ENCODE measurements around the gene IFNGR1. TPM values are rescaled to one million over a fixed set of nuclear protein-coding genes. Genes with fewer than 3 reads are reported as not detected.

IFNGR1 gene
- total RNA-seq, 1 experiment from 2014 or later = 27.1 TPM

DNA sequence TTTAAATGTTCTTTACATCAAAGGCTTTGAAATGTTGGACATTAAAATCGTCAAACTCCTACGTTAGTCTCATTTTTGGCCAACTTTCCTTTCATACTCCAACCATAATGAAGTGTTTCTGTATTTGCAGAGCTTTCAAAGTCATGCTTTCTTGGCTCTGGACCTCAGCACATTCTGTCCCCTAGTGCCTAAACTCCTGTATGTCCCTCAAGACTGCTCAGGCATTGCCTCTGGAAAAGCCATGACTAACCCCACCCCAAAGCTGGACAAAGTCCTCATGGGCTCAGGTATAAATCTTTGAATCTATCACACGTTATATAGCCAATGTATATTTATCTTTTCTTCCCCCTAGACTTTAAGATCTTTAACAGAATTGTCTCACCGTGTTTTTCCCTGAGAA lies 18.9 kb downstream of the IFNGR1 start:
- RAD21 ChIA-PET (ENCODE audit: low non-redundant PET in 1 of 2, low total read pairs in 2 of 2, uncharacterized antibody in 2 of 2, unreplicated experiment in 2 of 2) = no interaction called here
- no peaks in the 10 kb centered on the region for H3K27me3 ChIP-seq (ENCODE audit: insufficient read depth, low read length)
- no peaks in the 10 kb centered on the region for H4K20me1 ChIP-seq (ENCODE audit: insufficient read depth)
- no peak overlapping the region for H3K27ac ChIP-seq (ENCODE audit: low read depth, low read length)
- CTCF ChIA-PET = no interaction called here
- H3K4me1 ChIP-seq (ENCODE audit: control insufficient read depth in 1 of 2, insufficient read depth in 2 of 2, low read length in 2 of 2) = no peaks in the 10 kb centered on the region
- H3K9ac ChIP-seq (ENCODE audit: low read length) = no peak overlapping the region
- no peak overlapping the region for H2AFZ ChIP-seq (ENCODE audit: low read depth, low read length, poor library complexity, severe bottlenecking)
- BruUV-seq (replicated peaks) = no TSS peak
- intact Hi-C loops (cut with micrococcal nuclease) = no loop called here
- no peaks in the 10 kb centered on the region for H3K9me3 ChIP-seq (ENCODE audit: control insufficient read depth in 1 of 2, insufficient read depth in 1 of 2, low read depth in 1 of 2, low read length in 2 of 2)
- H3K36me3 ChIP-seq (ENCODE audit: control insufficient read depth in 1 of 2, insufficient read depth in 2 of 2, low read length in 2 of 2) = peaks cover 10 to 17% of the 10 kb centered on the region in 2 experiments; a peak in 3 of 4 replicates
- no peak overlapping the region for H3K4me3 ChIP-seq (replicated peaks in 1 of 2; ENCODE audit: low read depth in 1 of 2, low read length in 2 of 2)
- H3K9me2 ChIP-seq (ENCODE audit: insufficient read depth) = no peaks in the 10 kb centered on the region
- DNase-seq (ENCODE audit: low read depth, low spot score) = no peak
- TF ChIP-seq CBX3 (IDR thresholded peaks at IDR 0.05; ENCODE audit: low read depth) (no peak), FOSL1 (IDR thresholded peaks at IDR 0.05; ENCODE audit: low read depth) (no peak), YY1 (IDR thresholded peaks at IDR 0.05; ENCODE audit: extremely low read depth, insufficient replicate concordance, low read depth, low read length) (no peak), SIN3A (IDR thresholded peaks at IDR 0.05; ENCODE audit: low read depth) (no peak), TCF7L2 (IDR thresholded peaks at IDR 0.05; ENCODE audit: borderline replicate concordance, extremely low read depth, insufficient read depth, insufficient read length) (no peak), EGR1 (IDR thresholded peaks at IDR 0.05; ENCODE audit: low read depth) (no peak), JUND (IDR thresholded peaks at IDR 0.05) (no peak), SP1 (IDR thresholded peaks at IDR 0.05; ENCODE audit: low read depth) (no peak), ZFX (IDR thresholded peaks at IDR 0.05) (no peak), POLR2A (IDR thresholded peaks at IDR 0.05; ENCODE audit: borderline replicate concordance, extremely low read depth, insufficient read depth, insufficient read length) (no peak), ZNF274 (IDR thresholded peaks at IDR 0.05; ENCODE audit: low read depth, low read length) (no peak), ELF1 (IDR thresholded peaks at IDR 0.05; ENCODE audit: borderline replicate concordance, low read depth) (no peak), SRF (IDR thresholded peaks at IDR 0.05; ENCODE audit: low read depth) (no peak), EZH2 (IDR thresholded peaks at IDR 0.05) (no peak)
- TF ChIP-seq, protein P1, sequence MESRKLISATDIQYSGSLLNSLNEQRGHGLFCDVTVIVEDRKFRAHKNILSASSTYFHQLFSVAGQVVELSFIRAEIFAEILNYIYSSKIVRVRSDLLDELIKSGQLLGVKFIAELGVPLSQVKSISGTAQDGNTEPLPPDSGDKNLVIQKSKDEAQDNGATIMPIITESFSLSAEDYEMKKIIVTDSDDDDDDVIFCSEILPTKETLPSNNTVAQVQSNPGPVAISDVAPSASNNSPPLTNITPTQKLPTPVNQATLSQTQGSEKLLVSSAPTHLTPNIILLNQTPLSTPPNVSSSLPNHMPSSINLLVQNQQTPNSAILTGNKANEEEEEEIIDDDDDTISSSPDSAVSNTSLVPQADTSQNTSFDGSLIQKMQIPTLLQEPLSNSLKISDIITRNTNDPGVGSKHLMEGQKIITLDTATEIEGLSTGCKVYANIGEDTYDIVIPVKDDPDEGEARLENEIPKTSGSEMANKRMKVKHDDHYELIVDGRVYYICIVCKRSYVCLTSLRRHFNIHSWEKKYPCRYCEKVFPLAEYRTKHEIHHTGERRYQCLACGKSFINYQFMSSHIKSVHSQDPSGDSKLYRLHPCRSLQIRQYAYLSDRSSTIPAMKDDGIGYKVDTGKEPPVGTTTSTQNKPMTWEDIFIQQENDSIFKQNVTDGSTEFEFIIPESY (IDR thresholded peaks at IDR 0.05; ENCODE audit: extremely low read depth, insufficient replicate concordance, low read length) = no peak
- TF ChIP-seq, protein P2, sequence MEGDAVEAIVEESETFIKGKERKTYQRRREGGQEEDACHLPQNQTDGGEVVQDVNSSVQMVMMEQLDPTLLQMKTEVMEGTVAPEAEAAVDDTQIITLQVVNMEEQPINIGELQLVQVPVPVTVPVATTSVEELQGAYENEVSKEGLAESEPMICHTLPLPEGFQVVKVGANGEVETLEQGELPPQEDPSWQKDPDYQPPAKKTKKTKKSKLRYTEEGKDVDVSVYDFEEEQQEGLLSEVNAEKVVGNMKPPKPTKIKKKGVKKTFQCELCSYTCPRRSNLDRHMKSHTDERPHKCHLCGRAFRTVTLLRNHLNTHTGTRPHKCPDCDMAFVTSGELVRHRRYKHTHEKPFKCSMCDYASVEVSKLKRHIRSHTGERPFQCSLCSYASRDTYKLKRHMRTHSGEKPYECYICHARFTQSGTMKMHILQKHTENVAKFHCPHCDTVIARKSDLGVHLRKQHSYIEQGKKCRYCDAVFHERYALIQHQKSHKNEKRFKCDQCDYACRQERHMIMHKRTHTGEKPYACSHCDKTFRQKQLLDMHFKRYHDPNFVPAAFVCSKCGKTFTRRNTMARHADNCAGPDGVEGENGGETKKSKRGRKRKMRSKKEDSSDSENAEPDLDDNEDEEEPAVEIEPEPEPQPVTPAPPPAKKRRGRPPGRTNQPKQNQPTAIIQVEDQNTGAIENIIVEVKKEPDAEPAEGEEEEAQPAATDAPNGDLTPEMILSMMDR (IDR thresholded peaks at IDR 0.05 in 2 of 3, conservative IDR thresholded peaks at IDR 0.05 in 1 of 3; ENCODE audit: borderline replicate concordance in 1 of 3, insufficient read depth in 1 of 3, low read depth in 2 of 3, low read length in 2 of 3) = no peak
- TF ChIP-seq, protein P3, sequence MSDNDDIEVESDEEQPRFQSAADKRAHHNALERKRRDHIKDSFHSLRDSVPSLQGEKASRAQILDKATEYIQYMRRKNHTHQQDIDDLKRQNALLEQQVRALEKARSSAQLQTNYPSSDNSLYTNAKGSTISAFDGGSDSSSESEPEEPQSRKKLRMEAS (IDR thresholded peaks at IDR 0.05) = no peak
- TF ChIP-seq, protein P4, sequence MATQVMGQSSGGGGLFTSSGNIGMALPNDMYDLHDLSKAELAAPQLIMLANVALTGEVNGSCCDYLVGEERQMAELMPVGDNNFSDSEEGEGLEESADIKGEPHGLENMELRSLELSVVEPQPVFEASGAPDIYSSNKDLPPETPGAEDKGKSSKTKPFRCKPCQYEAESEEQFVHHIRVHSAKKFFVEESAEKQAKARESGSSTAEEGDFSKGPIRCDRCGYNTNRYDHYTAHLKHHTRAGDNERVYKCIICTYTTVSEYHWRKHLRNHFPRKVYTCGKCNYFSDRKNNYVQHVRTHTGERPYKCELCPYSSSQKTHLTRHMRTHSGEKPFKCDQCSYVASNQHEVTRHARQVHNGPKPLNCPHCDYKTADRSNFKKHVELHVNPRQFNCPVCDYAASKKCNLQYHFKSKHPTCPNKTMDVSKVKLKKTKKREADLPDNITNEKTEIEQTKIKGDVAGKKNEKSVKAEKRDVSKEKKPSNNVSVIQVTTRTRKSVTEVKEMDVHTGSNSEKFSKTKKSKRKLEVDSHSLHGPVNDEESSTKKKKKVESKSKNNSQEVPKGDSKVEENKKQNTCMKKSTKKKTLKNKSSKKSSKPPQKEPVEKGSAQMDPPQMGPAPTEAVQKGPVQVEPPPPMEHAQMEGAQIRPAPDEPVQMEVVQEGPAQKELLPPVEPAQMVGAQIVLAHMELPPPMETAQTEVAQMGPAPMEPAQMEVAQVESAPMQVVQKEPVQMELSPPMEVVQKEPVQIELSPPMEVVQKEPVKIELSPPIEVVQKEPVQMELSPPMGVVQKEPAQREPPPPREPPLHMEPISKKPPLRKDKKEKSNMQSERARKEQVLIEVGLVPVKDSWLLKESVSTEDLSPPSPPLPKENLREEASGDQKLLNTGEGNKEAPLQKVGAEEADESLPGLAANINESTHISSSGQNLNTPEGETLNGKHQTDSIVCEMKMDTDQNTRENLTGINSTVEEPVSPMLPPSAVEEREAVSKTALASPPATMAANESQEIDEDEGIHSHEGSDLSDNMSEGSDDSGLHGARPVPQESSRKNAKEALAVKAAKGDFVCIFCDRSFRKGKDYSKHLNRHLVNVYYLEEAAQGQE (IDR thresholded peaks at IDR 0.05; ENCODE audit: low read depth) = no peak
- TF ChIP-seq, protein P5, sequence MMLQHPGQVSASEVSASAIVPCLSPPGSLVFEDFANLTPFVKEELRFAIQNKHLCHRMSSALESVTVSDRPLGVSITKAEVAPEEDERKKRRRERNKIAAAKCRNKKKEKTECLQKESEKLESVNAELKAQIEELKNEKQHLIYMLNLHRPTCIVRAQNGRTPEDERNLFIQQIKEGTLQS (IDR thresholded peaks at IDR 0.05) = no peak
- POLR2A ChIA-PET = no interaction called here
- H3K79me2 ChIP-seq (ENCODE audit: insufficient read depth, low read length) = no peaks in the 10 kb centered on the region; the same call in 1 of the 2 replicates
- ATAC-seq = no peak
- no peak overlapping the region for H3K4me2 ChIP-seq (ENCODE audit: low read length)

All from HCT116 (cell line).